Nephron progenitor cell (in vitro differentiated cells): ENCODE results near the gene ABHD12.

Source experiments
- DNase-seq: peaks from one replicate; pipeline ENCODE4 v3.0.0; 2021
- H3K27ac Mint-ChIP-seq: 2 replicates; pipeline ENCODE4 v1.8.0; 2021; ENCODE audit warnings: mild to moderate bottlenecking, moderate library complexity, mixed read lengths
- H3K27me3 Mint-ChIP-seq: 2 replicates; pipeline ENCODE4 v1.8.0; 2021; ENCODE audit warnings: mild to moderate bottlenecking, low read depth, mixed read lengths; ENCODE audit not compliant: poor library complexity
- H3K36me3 Mint-ChIP-seq: 2 replicates; pipeline ENCODE4 v1.8.0; 2021; ENCODE audit warnings: low read depth, mixed read lengths
- H3K4me1 Mint-ChIP-seq: 2 replicates; pipeline ENCODE4 v1.8.0; 2021; ENCODE audit warnings: mixed read lengths
- H3K4me3 Mint-ChIP-seq: 2 replicates; pipeline ENCODE4 v1.8.0; 2021; ENCODE audit warnings: mild to moderate bottlenecking, moderate library complexity, mixed read lengths
- H3K9me3 Mint-ChIP-seq: 2 replicates; pipeline ENCODE4 v1.8.0; 2021; ENCODE audit warnings: mild to moderate bottlenecking, moderate library complexity, mixed read lengths
- TF ChIP-seq, protein P1 (sequence below): fragments of 200-600 bp; sonication (generic); IDR thresholded peaks from 2 replicates; pipeline ENCODE4 v1.5.0; 2021; ENCODE audit warnings: antibody characterized with exemption

The ABHD12 gene

DNA sequence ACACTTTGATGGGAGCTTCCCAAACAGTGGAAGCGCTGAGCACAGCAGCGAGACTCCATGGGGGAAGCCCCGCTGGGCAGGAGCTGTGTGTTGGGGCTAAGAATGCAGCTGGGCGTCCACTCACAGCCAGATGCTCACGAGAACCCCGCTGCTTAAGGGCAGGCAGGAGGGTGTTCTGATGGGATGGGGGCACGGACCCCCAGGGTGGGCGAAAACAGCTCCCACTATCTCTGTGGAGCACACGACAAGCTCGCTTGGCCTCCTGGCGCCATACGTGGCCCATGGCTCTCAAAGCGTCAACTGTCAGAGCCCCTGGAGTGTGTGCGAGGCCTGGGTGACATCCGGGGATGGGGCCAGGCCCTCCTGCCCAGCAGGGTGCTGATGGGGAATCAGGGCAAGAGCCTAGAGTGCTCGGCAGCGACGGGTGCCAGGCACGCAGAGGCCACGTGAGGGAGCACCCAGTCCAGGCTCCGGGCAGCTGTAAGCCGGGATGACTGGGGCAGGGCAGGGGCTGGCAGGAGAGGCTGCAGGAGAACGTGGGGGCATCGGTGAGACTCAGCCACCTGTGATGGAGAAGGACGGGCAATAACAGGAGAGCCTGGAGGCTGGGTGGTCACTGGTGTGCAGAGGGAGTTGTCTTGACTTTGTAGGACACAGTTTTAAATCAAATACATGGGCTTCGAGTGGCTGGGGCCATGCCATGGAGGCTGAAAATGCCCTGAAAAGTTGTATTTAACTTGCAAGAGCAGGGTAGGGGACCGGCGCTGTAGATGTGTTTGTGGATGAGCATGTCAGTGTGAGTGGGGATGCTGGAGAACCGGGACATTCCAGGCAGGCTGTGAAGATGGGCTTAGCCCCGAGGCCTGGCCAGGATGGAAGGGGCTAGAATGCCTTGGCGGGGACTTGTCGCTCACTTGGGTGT is 115.5 kb downstream of the ABHD12 start:
- no peak overlapping the region for H3K4me3 Mint-ChIP-seq
- H3K4me1 Mint-ChIP-seq = no peaks in the 10 kb centered on the region
- DNase-seq = no peak
- TF ChIP-seq, protein P1, sequence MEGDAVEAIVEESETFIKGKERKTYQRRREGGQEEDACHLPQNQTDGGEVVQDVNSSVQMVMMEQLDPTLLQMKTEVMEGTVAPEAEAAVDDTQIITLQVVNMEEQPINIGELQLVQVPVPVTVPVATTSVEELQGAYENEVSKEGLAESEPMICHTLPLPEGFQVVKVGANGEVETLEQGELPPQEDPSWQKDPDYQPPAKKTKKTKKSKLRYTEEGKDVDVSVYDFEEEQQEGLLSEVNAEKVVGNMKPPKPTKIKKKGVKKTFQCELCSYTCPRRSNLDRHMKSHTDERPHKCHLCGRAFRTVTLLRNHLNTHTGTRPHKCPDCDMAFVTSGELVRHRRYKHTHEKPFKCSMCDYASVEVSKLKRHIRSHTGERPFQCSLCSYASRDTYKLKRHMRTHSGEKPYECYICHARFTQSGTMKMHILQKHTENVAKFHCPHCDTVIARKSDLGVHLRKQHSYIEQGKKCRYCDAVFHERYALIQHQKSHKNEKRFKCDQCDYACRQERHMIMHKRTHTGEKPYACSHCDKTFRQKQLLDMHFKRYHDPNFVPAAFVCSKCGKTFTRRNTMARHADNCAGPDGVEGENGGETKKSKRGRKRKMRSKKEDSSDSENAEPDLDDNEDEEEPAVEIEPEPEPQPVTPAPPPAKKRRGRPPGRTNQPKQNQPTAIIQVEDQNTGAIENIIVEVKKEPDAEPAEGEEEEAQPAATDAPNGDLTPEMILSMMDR = no peak
- no peaks in the 10 kb centered on the region for H3K9me3 Mint-ChIP-seq
- H3K27me3 Mint-ChIP-seq = no peaks in the 10 kb centered on the region
- peaks cover 20% of the 10 kb centered on the region for H3K36me3 Mint-ChIP-seq
- peak overlapping the region; percentile 82 for H3K27ac Mint-ChIP-seq

DNA sequence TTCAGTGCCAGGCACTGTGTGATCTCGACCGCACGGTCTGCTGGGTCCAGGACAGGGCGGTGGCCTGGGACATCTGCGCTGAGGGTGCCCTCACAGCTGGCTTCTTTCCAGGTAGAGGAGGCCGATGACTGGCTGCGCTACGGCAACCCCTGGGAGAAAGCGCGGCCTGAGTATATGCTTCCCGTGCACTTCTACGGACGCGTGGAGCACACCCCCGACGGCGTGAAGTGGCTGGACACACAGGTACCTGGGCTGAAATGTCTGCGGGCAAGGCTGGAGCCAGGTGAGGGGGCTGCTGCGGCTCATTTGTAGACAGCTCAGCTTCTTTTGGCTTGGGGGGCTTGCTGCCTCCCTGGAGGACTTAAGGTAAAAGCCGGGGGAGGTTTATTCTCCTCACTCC is 116.2 kb downstream of the ABHD12 start:
- H3K9me3 Mint-ChIP-seq = no peaks in the 10 kb centered on the region
- H3K4me1 Mint-ChIP-seq = no peaks in the 10 kb centered on the region
- H3K27me3 Mint-ChIP-seq = no peaks in the 10 kb centered on the region
- no peak overlapping the region for H3K4me3 Mint-ChIP-seq
- peak overlapping the region; percentile 39 for H3K27ac Mint-ChIP-seq
- peaks cover 25% of the 10 kb centered on the region for H3K36me3 Mint-ChIP-seq
- DNase-seq = no peak
- TF ChIP-seq, protein P1 = no peak

DNA sequence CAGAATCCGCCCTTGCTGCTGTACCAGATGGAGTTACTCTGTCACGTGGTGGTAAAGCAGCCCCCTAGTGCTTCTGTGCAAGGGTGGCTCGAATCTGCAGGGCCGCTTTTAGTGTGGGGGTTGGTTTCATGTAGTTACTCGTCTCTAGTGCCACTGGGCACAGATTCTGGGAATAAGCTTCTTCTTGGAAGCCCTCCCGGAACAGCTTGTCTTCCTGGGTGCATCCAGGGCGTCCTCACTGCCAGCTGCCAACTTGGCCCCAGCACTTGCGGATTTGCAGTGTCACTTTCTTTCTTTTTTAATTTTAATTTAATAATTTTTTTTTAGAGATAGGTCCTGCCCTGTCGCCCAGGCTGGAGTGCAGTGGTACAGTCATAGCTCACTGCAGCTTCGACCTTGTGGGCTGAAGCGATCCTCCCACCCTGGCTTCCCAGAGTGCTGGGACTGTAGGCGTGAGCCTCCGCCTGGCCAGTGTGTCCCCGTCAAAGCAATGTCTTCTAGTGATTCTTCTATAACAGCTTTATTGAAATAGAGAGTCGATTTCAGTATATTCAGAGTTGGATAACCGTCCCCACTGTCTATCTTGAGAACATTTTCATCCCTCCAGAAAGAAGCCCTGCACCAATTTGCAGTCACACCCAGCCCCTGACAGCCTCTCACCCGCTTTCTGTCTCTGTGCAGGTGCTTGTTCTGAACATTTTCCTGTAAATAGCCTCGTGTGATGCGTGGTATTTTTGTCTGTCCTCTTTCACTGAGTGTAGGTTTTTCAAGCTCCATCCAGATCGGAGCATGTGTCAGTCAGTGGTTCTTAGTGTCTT is 116.9 kb downstream of the ABHD12 start:
- DNase-seq = no peak
- no peak overlapping the region for H3K27ac Mint-ChIP-seq

DNA sequence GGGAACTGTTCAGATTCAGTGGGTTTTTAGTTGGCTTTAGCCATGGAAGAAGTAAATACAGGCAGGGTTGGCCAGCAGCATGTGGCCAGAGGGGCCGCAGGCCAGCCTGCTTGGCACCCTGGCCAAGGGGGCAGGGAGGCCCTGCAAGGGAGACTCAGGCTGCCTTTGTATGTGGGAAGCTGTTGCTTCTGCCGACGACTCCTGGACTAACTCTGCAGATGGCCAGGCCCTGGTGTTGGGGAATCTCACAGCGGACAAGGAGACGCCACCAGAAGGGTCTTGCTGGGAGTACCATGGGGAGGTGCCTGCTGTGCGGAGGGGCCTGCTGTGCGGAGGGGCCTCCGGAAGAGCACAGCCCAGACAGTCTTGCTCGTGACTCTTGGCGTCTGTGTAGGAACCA is 117.6 kb downstream of the ABHD12 start:
- no peaks in the 10 kb centered on the region for H3K9me3 Mint-ChIP-seq
- H3K27ac Mint-ChIP-seq = no peak overlapping the region
- peaks cover 37% of the 10 kb centered on the region for H3K36me3 Mint-ChIP-seq
- no peak overlapping the region for H3K4me3 Mint-ChIP-seq
- H3K27me3 Mint-ChIP-seq = no peaks in the 10 kb centered on the region
- no peaks in the 10 kb centered on the region for H3K4me1 Mint-ChIP-seq
- DNase-seq = no peak
- TF ChIP-seq, protein P1 = no peak

More for the DNA sequence above, 116.9 kb downstream of the ABHD12 start:
- no peak overlapping the region for H3K4me3 Mint-ChIP-seq
- no peaks in the 10 kb centered on the region for H3K27me3 Mint-ChIP-seq
- H3K36me3 Mint-ChIP-seq = peaks cover 32% of the 10 kb centered on the region
- H3K4me1 Mint-ChIP-seq = no peaks in the 10 kb centered on the region
- no peaks in the 10 kb centered on the region for H3K9me3 Mint-ChIP-seq
- TF ChIP-seq, protein P1 = no peak

DNA sequence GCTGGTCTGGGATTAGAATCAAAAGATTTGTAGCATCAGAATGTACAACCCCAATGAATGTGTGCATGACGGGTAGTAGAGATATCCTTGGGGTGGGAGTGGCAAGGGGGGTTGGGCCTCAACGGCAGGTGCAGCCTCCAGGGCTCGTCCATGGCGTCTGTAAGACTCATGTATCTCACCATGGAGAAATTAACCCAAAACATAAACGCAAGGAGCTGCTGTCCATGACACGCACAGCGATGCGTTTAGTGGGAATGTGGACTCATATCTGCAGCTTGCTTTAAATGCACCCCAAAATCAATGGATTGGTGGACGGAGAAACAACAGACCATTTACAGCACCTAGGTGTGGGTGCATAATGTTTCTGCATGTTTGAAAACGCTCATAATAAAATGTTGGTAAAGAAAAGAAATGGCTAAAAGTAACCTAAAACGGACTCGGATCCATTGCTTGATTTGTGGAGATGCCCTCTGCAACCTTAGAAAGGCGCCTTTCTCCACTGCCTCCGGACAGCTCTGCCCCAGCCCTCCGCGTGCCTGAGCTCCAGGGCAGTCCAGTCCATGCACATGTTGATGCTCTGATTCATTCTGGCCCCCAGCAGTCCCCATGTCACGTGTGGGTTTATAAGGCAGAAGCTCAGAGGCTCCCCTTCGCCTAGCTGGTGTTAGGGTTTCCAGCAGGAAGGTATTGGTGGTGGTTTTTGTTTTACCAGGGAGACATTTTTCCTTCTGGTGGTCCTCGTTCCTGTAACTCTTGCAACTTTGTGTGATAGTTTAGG is 118.2 kb downstream of the ABHD12 start:
- DNase-seq = no peak
- Mint-ChIP-seq H3K27me3 (no peaks in the 10 kb centered on the region), H3K36me3 (peaks cover 41% of the 10 kb centered on the region), H3K27ac (no peak overlapping the region), H3K4me3 (no peak overlapping the region), H3K9me3 (no peaks in the 10 kb centered on the region), H3K4me1 (no peaks in the 10 kb centered on the region)
- TF ChIP-seq, protein P1 = no peak
